DMS 273 (cell line): ENCODE measurements around the gene IGF2.

Source experiments
- DNase-seq: peaks from one replicate; lab custom pipeline; 2025; ENCODE audit not compliant: unreplicated experiment; lab: John Stamatoyannopoulos, UW

Gene IGF2

GRCh38 chr11:2137202-2138067, 1.8 kb downstream of the IGF2 start:
- DNase-seq: peak; percentile 25

- no peak for DNase-seq
Measured at GRCh38 chr11:2136952-2137201, 2.3 kb downstream of the IGF2 start.

GRCh38 chr11:2136209-2136951, 2.8 kb downstream of the IGF2 start:
- no peak for DNase-seq

GRCh38 chr11:2135648-2136201, 3.5 kb downstream of the IGF2 start:
- no peak for DNase-seq

GRCh38 chr11:2135018-2135569, 4.1 kb downstream of the IGF2 start:
- no peak for DNase-seq

GRCh38 chr11:2134022-2135010, 4.9 kb downstream of the IGF2 start:
- DNase-seq: no peak

GRCh38 chr11:2133241-2134021, 5.8 kb downstream of the IGF2 start:
- DNase-seq: no peak

- DNase-seq: no peak
Measured at GRCh38 chr11:2132874-2133240, 6.3 kb downstream of the IGF2 start.

- DNase-seq: no peak
Measured at GRCh38 chr11:2132246-2132645, 6.9 kb downstream of the IGF2 start.

- DNase-seq: no peak
Measured at GRCh38 chr11:2131371-2132236, 7.6 kb downstream of the IGF2 start.

GRCh38 chr11:2130881-2131352, 8.3 kb downstream of the IGF2 start:
- DNase-seq: no peak

- no peak for DNase-seq
Measured at GRCh38 chr11:2129699-2130366, 9.4 kb downstream of the IGF2 start.

GRCh38 chr11:2129308-2129698, 9.9 kb downstream of the IGF2 start:
- DNase-seq: no peak

GRCh38 chr11:2128511-2129307, 10.5 kb downstream of the IGF2 start:
- no peak for DNase-seq

GRCh38 chr11:2128130-2128510, 11.1 kb downstream of the IGF2 start:
- no peak for DNase-seq

GRCh38 chr11:2127482-2128129, 11.6 kb downstream of the IGF2 start:
- DNase-seq: no peak

- no peak for DNase-seq
Measured at GRCh38 chr11:2126520-2127085, 12.6 kb downstream of the IGF2 start.
